DLD1 (cell line): ENCODE results near the gene NACC2.
"Not testable (repeated sequence)": the region's sequence is repeated elsewhere in the genome, so short reads cannot be mapped to it uniquely, and the experiment has no call there.

Source experiments
- in situ Hi-C: cut with HindIII; loops from 2 replicates; pipeline ENCODE4 v1.10.0; 2017; ENCODE audit warnings: low sequenced_read_pairs

The NACC2 gene

GRCh38 chr9:136111190-136111589, 16.1 kb upstream of the NACC2 start:
- in situ Hi-C loops: loop anchor here (5.0 kb wide), 1 partner anchor 54 kb away; no protein-coding TSS in a partner anchor

GRCh38 chr9:136110082-136111061, 15.3 kb upstream of the NACC2 start:
- in situ Hi-C loops: loop anchor here (5.0 kb wide), 1 partner anchor 53 kb away; no protein-coding TSS in a partner anchor

- in situ Hi-C loops: loop anchor here (5.0 kb wide), 1 partner anchor 52 kb away; no protein-coding TSS in a partner anchor
These were observed 14.4 kb upstream of the NACC2 start for GRCh38 chr9:136109351-136110081.

- in situ Hi-C loops: no loop called here
These were observed 13.7 kb upstream of the NACC2 start for GRCh38 chr9:136108648-136109266.

GRCh38 chr9:136107953-136108647, 13.0 kb upstream of the NACC2 start:
- in situ Hi-C loops: no loop called here

GRCh38 chr9:136107155-136107952, 12.3 kb upstream of the NACC2 start:
- in situ Hi-C loops: no loop called here

- in situ Hi-C loops: no loop called here
These were observed 10.5 kb upstream of the NACC2 start for GRCh38 chr9:136105398-136106135.

- in situ Hi-C loops: no loop called here
These were observed 9.8 kb upstream of the NACC2 start for GRCh38 chr9:136104916-136105315.

GRCh38 chr9:136104488-136104800, 9.4 kb upstream of the NACC2 start:
- in situ Hi-C loops: no loop called here

- in situ Hi-C loops: no loop called here
These were observed 8.8 kb upstream of the NACC2 start for GRCh38 chr9:136103651-136104487.

GRCh38 chr9:136101615-136102074, 6.6 kb upstream of the NACC2 start:
- in situ Hi-C loops: not testable (repeated sequence)

GRCh38 chr9:136100700-136101614, 5.9 kb upstream of the NACC2 start:
- in situ Hi-C loops: no loop called here

- in situ Hi-C loops: no loop called here
These were observed 4.5 kb upstream of the NACC2 start for GRCh38 chr9:136099542-136099941.

GRCh38 chr9:136098844-136099243, 3.8 kb upstream of the NACC2 start:
- in situ Hi-C loops: no loop called here

GRCh38 chr9:136098210-136098609, 3.1 kb upstream of the NACC2 start:
- in situ Hi-C loops: no loop called here

GRCh38 chr9:136096505-136097001, 1.5 kb upstream of the NACC2 start:
- in situ Hi-C loops: no loop called here
